ENCODE measurements around the gene PDE3B. TPM values are rescaled to one million over a fixed set of nuclear protein-coding genes. Genes with fewer than 3 reads are reported as not detected.

Gene PDE3B
- total and polyA plus RNA-seq, 2 of the 8 experiments (the other 6 are each of a cell fraction or from before 2014, with no cell fraction given): 2.7 to 10.9 TPM

Small RNAs within 50 kb of the gene (small RNA-seq; reads per million reads assigned to genes)
- not detected for gene CALCP (ENCODE audit: insufficient read depth)

Other genes starting within 250 kb of the PDE3B start
- gene COPB1, start 144.0 kb upstream of the PDE3B start, total RNA-seq (2021; fragmentation: NEBNext Ultra II Directional; extraction: Animal tissue kit (Norgen Biotek cat#: 25700)): 71.0 and 72.1 TPM in 2 replicates
- 17.0 and 28.7 TPM in 2 replicates for gene COPB1, start 144.0 kb upstream of the PDE3B start, polyA plus RNA-seq (2011; rRNA removed)
- gene PSMA1, start 123.4 kb upstream of the PDE3B start, total RNA-seq (2021; fragmentation: NEBNext Ultra II Directional; extraction: Animal tissue kit (Norgen Biotek cat#: 25700)): 148 and 150 TPM in 2 replicates
- 91.4 and 159 TPM in 2 replicates for gene PSMA1, start 123.4 kb upstream of the PDE3B start, polyA plus RNA-seq (2011; rRNA removed)
- gene CYP2R1, start 248.4 kb downstream of the PDE3B start, total RNA-seq (2021; fragmentation: NEBNext Ultra II Directional; extraction: Animal tissue kit (Norgen Biotek cat#: 25700)): 12.9 and 13.8 TPM in 2 replicates
- gene CYP2R1, start 248.4 kb downstream of the PDE3B start, polyA plus RNA-seq (2011; rRNA removed): 6.0 and 8.3 TPM in 2 replicates

Measured in H1 (cell line).